Liver (tissue), 9 donors: ENCODE measurements around the gene PACSIN3. TPM values are rescaled to one million over a fixed set of nuclear protein-coding genes. Genes with fewer than 3 reads are reported as not detected.

Experiments
- DNase-seq: peaks from one replicate; pipeline ENCODE4 v3.0.0-alpha.2; 2017; ENCODE audit warnings: low spot score
- H3K27ac ChIP-seq, 2 donors: one replicate each; pipeline ENCODE4 v1.7.0; 2013; ENCODE audit warnings: inconsistent platforms in 2 of 2, low read length in 2 of 2, control low read depth in 1 of 2, low read depth in 1 of 2, mild to moderate bottlenecking in 1 of 2
- H3K27me3 ChIP-seq, 4 donors: one replicate each; pipeline versions ENCODE4 v1.6.1 to v1.7.0; 2013; ENCODE audit warnings: low read length in 3 of 4, inconsistent platforms in 1 of 4, mild to moderate bottlenecking in 1 of 4, moderate library complexity in 1 of 4; ENCODE audit not compliant: control insufficient read depth in 4 of 4, insufficient read depth in 4 of 4
- H3K36me3 ChIP-seq, 4 donors: one replicate each; pipeline versions ENCODE4 v1.6.1 to v1.7.0; 2013; ENCODE audit warnings: low read length in 3 of 4, mild to moderate bottlenecking in 3 of 4, low read depth in 1 of 4, moderate library complexity in 1 of 4; ENCODE audit not compliant: control insufficient read depth in 4 of 4, insufficient read depth in 3 of 4
- H3K4me1 ChIP-seq, 4 donors: one replicate each; pipeline versions ENCODE4 v1.6.1 to v1.7.0; 2013; ENCODE audit warnings: low read length in 3 of 4, mild to moderate bottlenecking in 3 of 4, moderate library complexity in 1 of 4; ENCODE audit not compliant: control insufficient read depth in 4 of 4, insufficient read depth in 4 of 4
- H3K4me3 ChIP-seq, 3 donors: one replicate each; pipeline versions ENCODE4 v1.6.1 to v1.7.0; 2013; ENCODE audit warnings: low read length in 3 of 3, control low read depth in 1 of 3, low read depth in 1 of 3, mild to moderate bottlenecking in 1 of 3
- H3K9ac ChIP-seq, 2 donors: one replicate each; pipeline ENCODE4 v1.7.0; 2013; ENCODE audit warnings: low read length in 2 of 2, mild to moderate bottlenecking in 2 of 2, moderate library complexity in 2 of 2, control low read depth in 1 of 2, low read depth in 1 of 2
- H3K9me3 ChIP-seq, 4 donors: one replicate each; pipeline versions ENCODE4 v1.6.1 to v1.7.0; 2013; ENCODE audit warnings: low read length in 3 of 4; ENCODE audit not compliant: control insufficient read depth in 4 of 4
- EGR1 ChIP-seq, 2 donors: IDR thresholded peaks; 2 replicates each; pipeline ENCODE4 v1.6.1; 2016 to 2018; ENCODE audit warnings: antibody characterized with exemption in 2 of 2, low read depth in 2 of 2
- FOXA1 ChIP-seq: IDR thresholded peaks from 2 replicates; pipeline ENCODE4 v1.6.1; 2016; ENCODE audit warnings: antibody characterized with exemption
- FOXA2 ChIP-seq: IDR thresholded peaks from 2 replicates; pipeline ENCODE4 v1.6.1; 2016; ENCODE audit warnings: antibody characterized with exemption
- GABPA ChIP-seq, 2 donors: IDR thresholded peaks in 1 of 2; conservative IDR thresholded peaks in 1 of 2; 2 replicates each; pipeline ENCODE4 v1.6.1; 2016; ENCODE audit warnings: antibody characterized with exemption in 2 of 2, mild to moderate bottlenecking in 1 of 2, moderate library complexity in 1 of 2
- HNF4G ChIP-seq: IDR thresholded peaks from 2 replicates; pipeline ENCODE4 v1.6.1; 2016; ENCODE audit warnings: antibody characterized with exemption
- JUND ChIP-seq, 2 donors: IDR thresholded peaks; 2 replicates each; pipeline ENCODE4 v1.6.1; 2016; ENCODE audit warnings: antibody characterized with exemption in 2 of 2
- NR2F2 ChIP-seq: IDR thresholded peaks from 2 replicates; pipeline ENCODE4 v1.6.1; 2016; ENCODE audit warnings: antibody characterized with exemption
- RAD21 ChIP-seq, 2 donors: IDR thresholded peaks; 2 replicates each; pipeline ENCODE4 v1.6.1; 2016; ENCODE audit warnings: antibody characterized with exemption in 2 of 2, mild to moderate bottlenecking in 2 of 2
- RXRA ChIP-seq, 2 donors: IDR thresholded peaks; 2 replicates each; pipeline ENCODE4 v1.6.1; 2017 to 2018; ENCODE audit warnings: antibody characterized with exemption in 2 of 2, mild to moderate bottlenecking in 1 of 2
- SP1 ChIP-seq: IDR thresholded peaks from 2 replicates; pipeline ENCODE4 v1.6.1; 2018; ENCODE audit warnings: antibody characterized with exemption, mild to moderate bottlenecking
- TAF1 ChIP-seq: conservative IDR thresholded peaks from 2 replicates; pipeline ENCODE4 v1.6.1; 2016; ENCODE audit warnings: antibody characterized with exemption, mild to moderate bottlenecking
- YY1 ChIP-seq: IDR thresholded peaks from 2 replicates; pipeline ENCODE4 v1.6.1; 2016; ENCODE audit warnings: antibody characterized with exemption, mild to moderate bottlenecking
- WGBS: extraction: QIAGEN DNeasy Blood & Tissue Kit; methylation state at CpG from one replicate; pipeline ENCODE4 v1.1.7; 2013; 5-methylcytosine and 5-hydroxymethylcytosine counted together
- polyA plus RNA-seq, 2 donors: library from polyadenylated mRNA; stranded (reverse) in 1 of 2; unstranded in 1 of 2; fragments of 200-250 nt in 1 of 2; fragments of >200 nt in 1 of 2; fragmentation: Nextera tagmentation in 1 of 2; extraction: Ambion mirVana in 1 of 2; gene quantifications; one replicate each; pipeline versions ENCODE4 v1.2.1 to v1.2.3, GENCODE V29; 2013 to 2015
- total RNA-seq, 2 donors: library from RNA; depleted of rRNA; stranded (reverse); fragments of >200 nt; gene quantifications; one replicate each; pipeline ENCODE4 v1.2.3, GENCODE V29; 2014
- TF ChIP-seq, protein P1 (sequence below): IDR thresholded peaks from 2 replicates; pipeline ENCODE4 v1.6.1; 2016; ENCODE audit warnings: antibody characterized with exemption
- TF ChIP-seq, protein P2 (sequence below): fragments of 150-350 bp; IDR thresholded peaks from 2 replicates; pipeline ENCODE4 v1.5.1; 2017; ENCODE audit warnings: improper control_type of control experiment, low read depth, low read length; ENCODE audit not compliant: missing input control
- TF ChIP-seq, protein P3 (sequence below): IDR thresholded peaks from 2 replicates; pipeline ENCODE4 v1.6.1; 2016; ENCODE audit warnings: antibody characterized with exemption, mild to moderate bottlenecking
- TF ChIP-seq, protein P4 (sequence below): IDR thresholded peaks from 2 replicates; pipeline ENCODE4 v1.6.1; 2016; ENCODE audit warnings: antibody characterized with exemption
- TF ChIP-seq, protein P5 (sequence below): IDR thresholded peaks from 2 replicates; pipeline ENCODE4 v1.6.1; 2016; ENCODE audit warnings: antibody characterized with exemption
- donor health status: healthy.
- donor health status: healthy.
- donor health status: healthy.
- donor health status: healthy.
- donor health status: healthy.

The PACSIN3 gene
- total and polyA plus RNA-seq, 4 donors = 12.1 to 23.3 (median 19.7) TPM

DNA sequence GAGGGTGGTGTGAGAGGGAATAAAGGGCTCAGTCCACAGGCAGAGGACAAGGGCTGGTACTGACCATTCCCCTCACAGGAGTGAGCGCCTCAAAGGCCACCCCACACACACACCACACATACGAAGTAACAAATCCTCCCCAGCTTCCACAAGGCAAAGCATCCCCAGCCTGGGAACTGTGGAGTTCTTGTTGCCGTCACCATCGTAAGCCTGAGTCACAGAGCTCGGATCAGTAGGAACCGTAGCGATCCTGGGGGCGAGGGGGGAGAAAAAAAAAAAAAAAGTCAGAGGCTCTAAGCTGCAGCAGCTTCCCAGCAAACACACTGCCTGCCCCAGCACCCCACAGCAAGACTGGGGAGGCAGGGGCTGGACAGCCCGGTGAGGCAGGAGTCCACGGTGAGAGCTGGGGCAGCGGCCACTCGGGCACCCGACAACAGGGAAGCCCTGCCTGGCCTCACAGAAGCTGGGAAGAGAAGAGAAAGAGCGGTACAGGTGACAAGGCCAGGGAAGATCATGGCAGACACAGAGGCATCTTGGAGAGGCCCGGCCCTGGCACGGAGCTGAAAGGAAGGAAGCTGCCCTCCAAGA is 20.9 kb downstream of the PACSIN3 start (continued):
- TF ChIP-seq TAF1 (no peak), JUND (IDR thresholded peaks at IDR 0.05) (no peak)

DNA sequence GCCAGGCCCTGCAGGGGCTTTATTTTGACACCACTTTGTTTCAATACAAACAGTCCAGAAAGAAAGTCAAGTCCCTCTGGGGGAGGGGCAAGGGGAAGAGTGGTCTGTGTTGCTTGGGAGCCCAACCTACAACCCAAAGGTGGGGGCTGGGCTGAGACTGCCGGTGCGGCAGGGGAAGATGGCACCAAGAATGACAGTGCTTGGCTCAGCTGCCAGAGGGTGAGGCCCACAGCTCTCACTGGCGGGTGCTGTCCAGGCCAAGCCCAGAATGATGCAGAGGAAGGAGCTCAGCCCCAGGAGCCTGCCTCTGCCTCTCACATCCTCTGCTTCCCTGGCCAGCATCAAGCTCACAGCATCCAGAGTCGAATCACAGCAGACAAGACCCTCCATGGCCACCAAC is 21.9 kb downstream of the PACSIN3 start:
- peaks cover 0 to 5% (median 0%) of the 10 kb centered on the region in 4 donors for H3K4me1 ChIP-seq
- TF ChIP-seq FOXA1 (no peak), GABPA (IDR thresholded peaks at IDR 0.05 in 1 of 2, conservative IDR thresholded peaks at IDR 0.05 in 1 of 2) (no peak), HNF4G (no peak), RAD21 (IDR thresholded peaks at IDR 0.05) (no peak), FOXA2 (no peak), NR2F2 (no peak), JUND (IDR thresholded peaks at IDR 0.05) (no peak), EGR1 (IDR thresholded peaks at IDR 0.05; ENCODE audit: low read depth in 2 of 2) (no peak), YY1 (no peak), RXRA (IDR thresholded peaks at IDR 0.05) (no peak), TAF1 (no peak), SP1 (no peak)
- TF ChIP-seq, protein P1, sequence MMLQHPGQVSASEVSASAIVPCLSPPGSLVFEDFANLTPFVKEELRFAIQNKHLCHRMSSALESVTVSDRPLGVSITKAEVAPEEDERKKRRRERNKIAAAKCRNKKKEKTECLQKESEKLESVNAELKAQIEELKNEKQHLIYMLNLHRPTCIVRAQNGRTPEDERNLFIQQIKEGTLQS = no peak
- TF ChIP-seq, protein P2, sequence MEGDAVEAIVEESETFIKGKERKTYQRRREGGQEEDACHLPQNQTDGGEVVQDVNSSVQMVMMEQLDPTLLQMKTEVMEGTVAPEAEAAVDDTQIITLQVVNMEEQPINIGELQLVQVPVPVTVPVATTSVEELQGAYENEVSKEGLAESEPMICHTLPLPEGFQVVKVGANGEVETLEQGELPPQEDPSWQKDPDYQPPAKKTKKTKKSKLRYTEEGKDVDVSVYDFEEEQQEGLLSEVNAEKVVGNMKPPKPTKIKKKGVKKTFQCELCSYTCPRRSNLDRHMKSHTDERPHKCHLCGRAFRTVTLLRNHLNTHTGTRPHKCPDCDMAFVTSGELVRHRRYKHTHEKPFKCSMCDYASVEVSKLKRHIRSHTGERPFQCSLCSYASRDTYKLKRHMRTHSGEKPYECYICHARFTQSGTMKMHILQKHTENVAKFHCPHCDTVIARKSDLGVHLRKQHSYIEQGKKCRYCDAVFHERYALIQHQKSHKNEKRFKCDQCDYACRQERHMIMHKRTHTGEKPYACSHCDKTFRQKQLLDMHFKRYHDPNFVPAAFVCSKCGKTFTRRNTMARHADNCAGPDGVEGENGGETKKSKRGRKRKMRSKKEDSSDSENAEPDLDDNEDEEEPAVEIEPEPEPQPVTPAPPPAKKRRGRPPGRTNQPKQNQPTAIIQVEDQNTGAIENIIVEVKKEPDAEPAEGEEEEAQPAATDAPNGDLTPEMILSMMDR = no peak
- TF ChIP-seq, protein P3, sequence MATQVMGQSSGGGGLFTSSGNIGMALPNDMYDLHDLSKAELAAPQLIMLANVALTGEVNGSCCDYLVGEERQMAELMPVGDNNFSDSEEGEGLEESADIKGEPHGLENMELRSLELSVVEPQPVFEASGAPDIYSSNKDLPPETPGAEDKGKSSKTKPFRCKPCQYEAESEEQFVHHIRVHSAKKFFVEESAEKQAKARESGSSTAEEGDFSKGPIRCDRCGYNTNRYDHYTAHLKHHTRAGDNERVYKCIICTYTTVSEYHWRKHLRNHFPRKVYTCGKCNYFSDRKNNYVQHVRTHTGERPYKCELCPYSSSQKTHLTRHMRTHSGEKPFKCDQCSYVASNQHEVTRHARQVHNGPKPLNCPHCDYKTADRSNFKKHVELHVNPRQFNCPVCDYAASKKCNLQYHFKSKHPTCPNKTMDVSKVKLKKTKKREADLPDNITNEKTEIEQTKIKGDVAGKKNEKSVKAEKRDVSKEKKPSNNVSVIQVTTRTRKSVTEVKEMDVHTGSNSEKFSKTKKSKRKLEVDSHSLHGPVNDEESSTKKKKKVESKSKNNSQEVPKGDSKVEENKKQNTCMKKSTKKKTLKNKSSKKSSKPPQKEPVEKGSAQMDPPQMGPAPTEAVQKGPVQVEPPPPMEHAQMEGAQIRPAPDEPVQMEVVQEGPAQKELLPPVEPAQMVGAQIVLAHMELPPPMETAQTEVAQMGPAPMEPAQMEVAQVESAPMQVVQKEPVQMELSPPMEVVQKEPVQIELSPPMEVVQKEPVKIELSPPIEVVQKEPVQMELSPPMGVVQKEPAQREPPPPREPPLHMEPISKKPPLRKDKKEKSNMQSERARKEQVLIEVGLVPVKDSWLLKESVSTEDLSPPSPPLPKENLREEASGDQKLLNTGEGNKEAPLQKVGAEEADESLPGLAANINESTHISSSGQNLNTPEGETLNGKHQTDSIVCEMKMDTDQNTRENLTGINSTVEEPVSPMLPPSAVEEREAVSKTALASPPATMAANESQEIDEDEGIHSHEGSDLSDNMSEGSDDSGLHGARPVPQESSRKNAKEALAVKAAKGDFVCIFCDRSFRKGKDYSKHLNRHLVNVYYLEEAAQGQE = no peak
- TF ChIP-seq, protein P4, sequence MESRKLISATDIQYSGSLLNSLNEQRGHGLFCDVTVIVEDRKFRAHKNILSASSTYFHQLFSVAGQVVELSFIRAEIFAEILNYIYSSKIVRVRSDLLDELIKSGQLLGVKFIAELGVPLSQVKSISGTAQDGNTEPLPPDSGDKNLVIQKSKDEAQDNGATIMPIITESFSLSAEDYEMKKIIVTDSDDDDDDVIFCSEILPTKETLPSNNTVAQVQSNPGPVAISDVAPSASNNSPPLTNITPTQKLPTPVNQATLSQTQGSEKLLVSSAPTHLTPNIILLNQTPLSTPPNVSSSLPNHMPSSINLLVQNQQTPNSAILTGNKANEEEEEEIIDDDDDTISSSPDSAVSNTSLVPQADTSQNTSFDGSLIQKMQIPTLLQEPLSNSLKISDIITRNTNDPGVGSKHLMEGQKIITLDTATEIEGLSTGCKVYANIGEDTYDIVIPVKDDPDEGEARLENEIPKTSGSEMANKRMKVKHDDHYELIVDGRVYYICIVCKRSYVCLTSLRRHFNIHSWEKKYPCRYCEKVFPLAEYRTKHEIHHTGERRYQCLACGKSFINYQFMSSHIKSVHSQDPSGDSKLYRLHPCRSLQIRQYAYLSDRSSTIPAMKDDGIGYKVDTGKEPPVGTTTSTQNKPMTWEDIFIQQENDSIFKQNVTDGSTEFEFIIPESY = no peak
- TF ChIP-seq, protein P5, sequence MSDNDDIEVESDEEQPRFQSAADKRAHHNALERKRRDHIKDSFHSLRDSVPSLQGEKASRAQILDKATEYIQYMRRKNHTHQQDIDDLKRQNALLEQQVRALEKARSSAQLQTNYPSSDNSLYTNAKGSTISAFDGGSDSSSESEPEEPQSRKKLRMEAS = no peak
- H3K9me3 ChIP-seq = no peaks in the 10 kb centered on the region
- no peak overlapping the region for H3K27ac ChIP-seq
- no peak overlapping the region for H3K9ac ChIP-seq
- H3K36me3 ChIP-seq = peaks cover 26 to 54% (median 45%) of the 10 kb centered on the region in 4 donors
- 81% methylated on average over 4 of the region's 4 CpGs for WGBS
- DNase-seq = no peak
- H3K4me3 ChIP-seq = no peak overlapping the region
- no peaks in the 10 kb centered on the region for H3K27me3 ChIP-seq
